ENCODE data around the gene NECTIN1. TPM values are rescaled to one million over a fixed set of nuclear protein-coding genes. Genes with fewer than 3 reads are reported as not detected.

NECTIN1 gene
- total RNA-seq, 2 donors from 2014 or later, result 4.0 to 4.4 TPM

GRCh38 chr11:119757378-119757777 lies 28.4 kb upstream of the NECTIN1 start:
- H3K9me3 ChIP-seq, result no peaks in the 10 kb centered on the region
- H3K4me3 ChIP-seq, result no peak overlapping the region
- H3K27me3 ChIP-seq, result no peaks in the 10 kb centered on the region
- no peaks in the 10 kb centered on the region for H3K4me1 ChIP-seq
- TF ChIP-seq CTCF (IDR thresholded peaks at IDR 0.05), result no peak
- no peak overlapping the region for H3K27ac ChIP-seq
- DNase-seq (ENCODE audit: low spot score), result no peak
- no peaks in the 10 kb centered on the region for H3K36me3 ChIP-seq

GRCh38 chr11:119756169-119756865 lies 27.3 kb upstream of the NECTIN1 start:
- Histone ChIP-seq H3K9me3 (no peaks in the 10 kb centered on the region), H3K36me3 (no peaks in the 10 kb centered on the region), H3K4me3 (no peak overlapping the region), H3K27ac (no peak overlapping the region), H3K4me1 (no peaks in the 10 kb centered on the region), H3K27me3 (no peaks in the 10 kb centered on the region)
- DNase-seq (ENCODE audit: low spot score), result no peak
- TF ChIP-seq CTCF (IDR thresholded peaks at IDR 0.05), result no peak

GRCh38 chr11:119755356-119756071 lies 26.5 kb upstream of the NECTIN1 start:
- no peaks in the 10 kb centered on the region for H3K36me3 ChIP-seq
- H3K4me1 ChIP-seq, result no peaks in the 10 kb centered on the region
- TF ChIP-seq CTCF (IDR thresholded peaks at IDR 0.05), result no peak
- no peaks in the 10 kb centered on the region for H3K9me3 ChIP-seq
- no peaks in the 10 kb centered on the region for H3K27me3 ChIP-seq
- H3K4me3 ChIP-seq, result no peak overlapping the region
- no peak overlapping the region for H3K27ac ChIP-seq
- DNase-seq (ENCODE audit: low spot score), result no peak

GRCh38 chr11:119754656-119755355 lies 25.8 kb upstream of the NECTIN1 start:
- Histone ChIP-seq H3K4me1 (no peaks in the 10 kb centered on the region), H3K27me3 (no peaks in the 10 kb centered on the region), H3K4me3 (no peak overlapping the region), H3K36me3 (no peaks in the 10 kb centered on the region), H3K9me3 (no peaks in the 10 kb centered on the region), H3K27ac (no peak overlapping the region)
- no peak for DNase-seq (ENCODE audit: low spot score)
- TF ChIP-seq CTCF (IDR thresholded peaks at IDR 0.05), result no peak

- no peak for DNase-seq (ENCODE audit: low spot score)
- no peaks in the 10 kb centered on the region for H3K9me3 ChIP-seq
- no peak overlapping the region for H3K27ac ChIP-seq
- no peak for TF ChIP-seq CTCF (IDR thresholded peaks at IDR 0.05)
- no peaks in the 10 kb centered on the region for H3K27me3 ChIP-seq
- H3K36me3 ChIP-seq, result no peaks in the 10 kb centered on the region
- no peak overlapping the region for H3K4me3 ChIP-seq
- H3K4me1 ChIP-seq, result no peaks in the 10 kb centered on the region
Observed at GRCh38 chr11:119754199-119754598, 25.2 kb upstream of the NECTIN1 start.

Measured in right atrium auricular region (tissue), 2 donors.